Mesenchymal stem cell (in vitro differentiated cells and primary cell): ENCODE measurements around the gene RPS6KB2.
"Not testable (repeated sequence)": the region's sequence is repeated elsewhere in the genome, so short reads cannot be mapped to it uniquely, and the experiment has no call there.

Source experiments
- DNase-seq: peaks from one replicate; pipeline ENCODE4 v3.0.0-alpha.2; 2013
- H2AFZ ChIP-seq: one replicate; pipeline ENCODE4 v1.6.1; 2013; ENCODE audit warnings: low read depth, mild to moderate bottlenecking, control low read depth, inconsistent platforms, low read length, moderate library complexity
- H2AK5ac ChIP-seq: 2 replicates; pipeline ENCODE4 v1.6.1; 2013; ENCODE audit warnings: low read length, moderate library complexity, mild to moderate bottlenecking, inconsistent platforms; ENCODE audit not compliant: severe bottlenecking
- H2BK120ac ChIP-seq: one replicate; pipeline ENCODE4 v1.6.1; 2013; ENCODE audit warnings: low read depth, mild to moderate bottlenecking, inconsistent platforms, low read length, moderate library complexity
- H2BK12ac ChIP-seq, 2 experiments: one replicate each; pipeline ENCODE4 v1.6.1; 2013; ENCODE audit warnings: inconsistent platforms in 2 of 2, low read length in 2 of 2, mild to moderate bottlenecking in 2 of 2, moderate library complexity in 2 of 2, control low read depth in 1 of 2
- H2BK15ac ChIP-seq: one replicate; pipeline ENCODE4 v1.6.1; 2013; ENCODE audit warnings: mild to moderate bottlenecking, low read depth, inconsistent platforms; ENCODE audit not compliant: poor library complexity, severe bottlenecking
- H2BK5ac ChIP-seq: 2 replicates; pipeline ENCODE4 v1.6.1; 2013; ENCODE audit warnings: low read depth, mild to moderate bottlenecking, low read length, control low read depth, inconsistent platforms; ENCODE audit not compliant: poor library complexity, severe bottlenecking
- H3K14ac ChIP-seq, 2 experiments: one replicate each; pipeline ENCODE4 v1.6.1; 2013; ENCODE audit warnings: inconsistent platforms in 2 of 2, low read length in 2 of 2, control low read depth in 1 of 2, mild to moderate bottlenecking in 1 of 2, moderate library complexity in 1 of 2
- H3K18ac ChIP-seq, 2 experiments: one replicate each; pipeline ENCODE4 v1.6.1; 2013; ENCODE audit warnings: inconsistent platforms in 2 of 2, low read length in 2 of 2, control low read depth in 1 of 2, low read depth in 1 of 2, mild to moderate bottlenecking in 1 of 2
- H3K23ac ChIP-seq, 2 experiments: one replicate each; pipeline ENCODE4 v1.6.1; 2013; ENCODE audit warnings: inconsistent platforms in 2 of 2, low read length in 2 of 2, mild to moderate bottlenecking in 2 of 2, moderate library complexity in 2 of 2, control low read depth in 1 of 2
- H3K27ac ChIP-seq: 2 replicates; pipeline ENCODE4 v1.5.1; 2013; ENCODE audit warnings: mild to moderate bottlenecking, moderate library complexity, low read length, control low read depth, inconsistent platforms; ENCODE audit not compliant: poor library complexity, severe bottlenecking
- H3K27me3 ChIP-seq, 2 experiments: 2 replicates each; pipeline versions ENCODE4 v1.6.1 to v1.7.0; 2013; ENCODE audit warnings: low read length in 2 of 2, mild to moderate bottlenecking in 2 of 2, moderate library complexity in 2 of 2, control low read depth in 1 of 2, inconsistent platforms in 1 of 2; ENCODE audit not compliant: control insufficient read depth in 1 of 2, insufficient read depth in 1 of 2
- H3K36me3 ChIP-seq, 2 experiments: 2 replicates each; pipeline versions ENCODE4 v1.6.1 to v1.7.0; 2013; ENCODE audit warnings: low read length in 2 of 2, control low read depth in 1 of 2, inconsistent platforms in 1 of 2, low read depth in 1 of 2, mild to moderate bottlenecking in 1 of 2; ENCODE audit not compliant: insufficient read depth in 2 of 2, control insufficient read depth in 1 of 2
- H3K4ac ChIP-seq, 2 experiments: one replicate each; pipeline ENCODE4 v1.6.1; 2013; ENCODE audit warnings: inconsistent platforms in 2 of 2, low read length in 2 of 2, mild to moderate bottlenecking in 2 of 2, moderate library complexity in 2 of 2, control low read depth in 1 of 2, low read depth in 1 of 2
- H3K4me1 ChIP-seq: 2 replicates; pipeline ENCODE4 v1.6.1; 2013; ENCODE audit warnings: low read depth, low read length, control low read depth; ENCODE audit not compliant: control insufficient read depth, insufficient read depth
- H3K4me2 ChIP-seq: 2 replicates; pipeline ENCODE4 v1.6.1; 2013; ENCODE audit warnings: low read length, mild to moderate bottlenecking, inconsistent platforms; ENCODE audit not compliant: poor library complexity, severe bottlenecking
- H3K4me3 ChIP-seq, 2 experiments: 2 replicates each; pipeline versions ENCODE4 v1.5.1 to v1.7.0; 2013; ENCODE audit warnings: low read length in 2 of 2, mild to moderate bottlenecking in 2 of 2, control low read depth in 1 of 2, low read depth in 1 of 2; ENCODE audit not compliant: insufficient read depth in 1 of 2
- H3K79me1 ChIP-seq: replicated peaks from 2 replicates; pipeline ENCODE4 v1.6.1; 2013; ENCODE audit warnings: mild to moderate bottlenecking, control low read depth, low read length, inconsistent platforms; ENCODE audit not compliant: poor library complexity, severe bottlenecking
- H3K9ac ChIP-seq: 2 replicates; pipeline ENCODE4 v1.7.0; 2013; ENCODE audit warnings: mild to moderate bottlenecking, low read length, moderate library complexity
- H3K9me3 ChIP-seq: 2 replicates; pipeline ENCODE4 v1.7.0; 2013; ENCODE audit warnings: mild to moderate bottlenecking, low read length; ENCODE audit not compliant: control insufficient read depth
- H4K8ac ChIP-seq: one replicate; pipeline ENCODE4 v1.6.1; 2013; ENCODE audit warnings: inconsistent platforms, mild to moderate bottlenecking, low read length, moderate library complexity
- H4K91ac ChIP-seq: one replicate; pipeline ENCODE4 v1.6.1; 2013; ENCODE audit warnings: mild to moderate bottlenecking, low read length, inconsistent platforms
- WGBS: methylation state at CpG from one replicate; pipeline ENCODE4 v1.1.7; 2013; ENCODE audit warnings: mixed read lengths; 5-methylcytosine and 5-hydroxymethylcytosine counted together

RPS6KB2 gene

GRCh38 chr11:67427364-67427859 lies 882 bp upstream of the RPS6KB2 start:
- not testable (repeated sequence) for H3K14ac ChIP-seq, H3K9me3 ChIP-seq, H2BK12ac ChIP-seq, H2BK5ac ChIP-seq, H3K27ac ChIP-seq, H2BK120ac ChIP-seq, H2AFZ ChIP-seq, H3K18ac ChIP-seq, DNase-seq, H3K27me3 ChIP-seq, H4K91ac ChIP-seq, H2AK5ac ChIP-seq, H3K23ac ChIP-seq, H2BK15ac ChIP-seq, H3K4me2 ChIP-seq
- peak overlapping the region; percentile 19 to 85 for H3K4ac ChIP-seq
- H3K79me1 ChIP-seq = peaks cover 12% of the 10 kb centered on the region
- WGBS = 92% methylated on average over 19 of the region's 19 CpGs
- peaks cover 18 to 36% of the 10 kb centered on the region in 2 experiments for H3K36me3 ChIP-seq
- peak overlapping the region in 1 of 2 experiments; percentile 93 for H3K4me3 ChIP-seq
- peak overlapping the region; percentile 97 for H3K9ac ChIP-seq
- peak overlapping the region; percentile 98 for H4K8ac ChIP-seq
- H3K4me1 ChIP-seq = peaks cover 18% of the 10 kb centered on the region

GRCh38 chr11:67429038-67429668 lies 859 bp downstream of the RPS6KB2 start:
- Histone ChIP-seq H2BK5ac (no peak overlapping the region), H3K27ac (peak overlapping the region; percentile 5), H3K18ac (no peak overlapping the region), H2BK12ac (no peak overlapping the region), H3K14ac (no peak overlapping the region), H4K91ac (peak overlapping the region; percentile 78), H3K27me3 (no peaks in the 10 kb centered on the region), H2BK120ac (no peak overlapping the region), H3K9ac (peak overlapping the region; percentile 97), H3K23ac (no peak overlapping the region), H4K8ac (peak overlapping the region; percentile 97), H3K4ac (peak overlapping the region; percentile 21 to 90), H2AFZ (no peak overlapping the region), H3K4me2 (peak overlapping the region; percentile 77), H2BK15ac (no peak overlapping the region), H3K36me3 (peaks cover 35 to 45% of the 10 kb centered on the region in 2 experiments), H3K9me3 (no peaks in the 10 kb centered on the region), H2AK5ac (peak overlapping the region; percentile 44), H3K4me3 (peak overlapping the region; percentile 84 to 93), H3K79me1 (peaks cover 23% of the 10 kb centered on the region), H3K4me1 (peaks cover 13% of the 10 kb centered on the region)
- WGBS = 58% methylated on average over 12 of the region's 12 CpGs
- DNase-seq = no peak

- H2AK5ac ChIP-seq = no peak overlapping the region
- no peak overlapping the region for H3K27ac ChIP-seq
- no peaks in the 10 kb centered on the region for H3K9me3 ChIP-seq
- H2BK5ac ChIP-seq = no peak overlapping the region
- H3K9ac ChIP-seq = peak overlapping the region; percentile 97
- H3K14ac ChIP-seq = no peak overlapping the region
- no peak overlapping the region for H2BK12ac ChIP-seq
- 92% methylated on average over 11 of the region's 11 CpGs for WGBS
- H3K36me3 ChIP-seq = peaks cover 41 to 45% of the 10 kb centered on the region in 2 experiments
- no peak overlapping the region for H2BK15ac ChIP-seq
- H3K79me1 ChIP-seq = peaks cover 29% of the 10 kb centered on the region
- no peak overlapping the region for H3K23ac ChIP-seq
- H2BK120ac ChIP-seq = no peak overlapping the region
- H3K27me3 ChIP-seq = no peaks in the 10 kb centered on the region
- DNase-seq = no peak
- no peak overlapping the region for H3K18ac ChIP-seq
- no peak overlapping the region for H2AFZ ChIP-seq
- peaks cover 12% of the 10 kb centered on the region for H3K4me1 ChIP-seq
- no peak overlapping the region for H3K4ac ChIP-seq
- no peak overlapping the region for H4K8ac ChIP-seq
- peak overlapping the region in 1 of 2 experiments; percentile 93 for H3K4me3 ChIP-seq
- H3K4me2 ChIP-seq = no peak overlapping the region
- H4K91ac ChIP-seq = no peak overlapping the region
Measured at GRCh38 chr11:67429722-67430121, 1.4 kb downstream of the RPS6KB2 start.

- Histone ChIP-seq H3K18ac (no peak overlapping the region), H3K14ac (no peak overlapping the region), H3K9me3 (no peaks in the 10 kb centered on the region), H3K27me3 (no peaks in the 10 kb centered on the region), H2AK5ac (no peak overlapping the region), H2BK120ac (no peak overlapping the region), H3K36me3 (peaks cover 53 to 64% of the 10 kb centered on the region in 2 experiments), H4K8ac (no peak overlapping the region), H2AFZ (no peak overlapping the region), H3K23ac (no peak overlapping the region), H2BK15ac (no peak overlapping the region), H3K4me3 (no peak overlapping the region), H2BK5ac (no peak overlapping the region), H2BK12ac (no peak overlapping the region), H3K9ac (no peak overlapping the region), H4K91ac (no peak overlapping the region), H3K79me1 (peaks cover 40% of the 10 kb centered on the region), H3K4me2 (no peak overlapping the region), H3K27ac (no peak overlapping the region), H3K4me1 (peaks cover 30% of the 10 kb centered on the region), H3K4ac (no peak overlapping the region)
- 95% methylated on average over 20 of the region's 24 CpGs for WGBS
- no peak for DNase-seq
Measured at GRCh38 chr11:67431346-67432249, 3.3 kb downstream of the RPS6KB2 start.
